HG03175 (cell line): ENCODE measurements around the gene DNAJC12.
A peak's percentile ranks its signal among the peaks of the same experiment; 100 is the strongest.
"Not testable (repeated sequence)": the region's sequence is repeated elsewhere in the genome, so short reads cannot be mapped to it uniquely, and the experiment has no call there.

Experiments
- ATAC-seq: cut with Tn5 transposase; IDR thresholded peaks from one replicate; pipeline ENCODE4 v1.9.1; 2021; ENCODE audit warnings: mild to moderate bottlenecking, moderate library complexity; ENCODE audit not compliant: unreplicated experiment

The DNAJC12 gene

GRCh38 chr10:67793313-67793712 lies 44.7 kb downstream of the DNAJC12 start:
- ATAC-seq: no peak

- no peak for ATAC-seq
Observed at GRCh38 chr10:67792653-67793052, 45.3 kb downstream of the DNAJC12 start.

GRCh38 chr10:67790534-67791408 lies 47.2 kb downstream of the DNAJC12 start:
- ATAC-seq: peak; percentile 62

- ATAC-seq: no peak
Observed at GRCh38 chr10:67789769-67790168, 48.2 kb downstream of the DNAJC12 start.

GRCh38 chr10:67788028-67788886 lies 49.7 kb downstream of the DNAJC12 start:
- peak; percentile 50 for ATAC-seq

GRCh38 chr10:67785098-67785497 lies 52.9 kb downstream of the DNAJC12 start:
- peak; percentile 25 for ATAC-seq

- ATAC-seq: no peak
Observed at GRCh38 chr10:67784474-67784873, 53.5 kb downstream of the DNAJC12 start.

GRCh38 chr10:67783606-67784294 lies 54.2 kb downstream of the DNAJC12 start:
- ATAC-seq: peak; percentile 42

GRCh38 chr10:67782530-67782929 lies 55.5 kb downstream of the DNAJC12 start:
- no peak for ATAC-seq

GRCh38 chr10:67780759-67781538 lies 57.0 kb downstream of the DNAJC12 start:
- peak; percentile 79 for ATAC-seq

GRCh38 chr10:67780204-67780621 lies 57.8 kb downstream of the DNAJC12 start:
- ATAC-seq: not testable (repeated sequence)

GRCh38 chr10:67779465-67780203 lies 58.4 kb downstream of the DNAJC12 start:
- ATAC-seq: peak; percentile 41

- no peak for ATAC-seq
Observed at GRCh38 chr10:67776371-67776770, 61.6 kb downstream of the DNAJC12 start.

- no peak for ATAC-seq
Observed at GRCh38 chr10:67775279-67775678, 62.7 kb downstream of the DNAJC12 start.

GRCh38 chr10:67772894-67773511 lies 65.0 kb downstream of the DNAJC12 start:
- ATAC-seq: peak; percentile 96

- no peak for ATAC-seq
Observed at GRCh38 chr10:67772151-67772550, 65.8 kb downstream of the DNAJC12 start.

GRCh38 chr10:67771200-67771599 lies 66.8 kb downstream of the DNAJC12 start:
- ATAC-seq: no peak

- peak; percentile 56 for ATAC-seq
Observed at GRCh38 chr10:67770537-67770936, 67.5 kb downstream of the DNAJC12 start.

GRCh38 chr10:67767244-67767643 lies 70.7 kb downstream of the DNAJC12 start:
- ATAC-seq: no peak
